ENCODE data around the gene AKT3.
"Not testable (repeated sequence)": the region's sequence is repeated elsewhere in the genome, so short reads cannot be mapped to it uniquely, and the experiment has no call there.

AKT3 gene

GRCh38 chr1:243821177-243821680 is 28.8 kb downstream of the AKT3 start:
- TF ChIP-seq CTCF (conservative IDR thresholded peaks at IDR 0.05; ENCODE audit: low read depth, low read length), result no peak
- DNase-seq (ENCODE audit: low read depth), result no peak
- no peak overlapping the region for H3K4me3 ChIP-seq (ENCODE audit: low read length)

GRCh38 chr1:243819438-243819839 is 30.6 kb downstream of the AKT3 start:
- DNase-seq (ENCODE audit: low read depth), result no peak
- TF ChIP-seq CTCF (conservative IDR thresholded peaks at IDR 0.05; ENCODE audit: low read depth, low read length), result no peak

GRCh38 chr1:243818978-243819377 is 31.1 kb downstream of the AKT3 start:
- H3K4me3 ChIP-seq (ENCODE audit: low read length), result no peak overlapping the region
- DNase-seq (ENCODE audit: low read depth), result no peak
- no peak for TF ChIP-seq CTCF (conservative IDR thresholded peaks at IDR 0.05; ENCODE audit: low read depth, low read length)

More at GRCh38 chr1:243819438-243819839, 30.6 kb downstream of the AKT3 start:
- H3K4me3 ChIP-seq (ENCODE audit: low read length), result no peak overlapping the region

GRCh38 chr1:243814718-243815117 is 35.3 kb downstream of the AKT3 start:
- no peak for DNase-seq (ENCODE audit: low read depth)
- no peak overlapping the region for H3K4me3 ChIP-seq (ENCODE audit: low read length)
- no peak for TF ChIP-seq CTCF (conservative IDR thresholded peaks at IDR 0.05; ENCODE audit: low read depth, low read length)

- DNase-seq (ENCODE audit: low read depth); H3K4me3 ChIP-seq (ENCODE audit: low read length): not testable (repeated sequence)
These were observed 42.7 kb downstream of the AKT3 start for GRCh38 chr1:243807346-243807745.

- H3K4me3 ChIP-seq (ENCODE audit: low read length), result no peak overlapping the region
- no peak for DNase-seq (ENCODE audit: low read depth)
- TF ChIP-seq CTCF (conservative IDR thresholded peaks at IDR 0.05; ENCODE audit: low read depth, low read length), result no peak
These were observed 43.7 kb downstream of the AKT3 start for GRCh38 chr1:243806310-243806709.

GRCh38 chr1:243802736-243803135 is 47.3 kb downstream of the AKT3 start:
- H3K4me3 ChIP-seq (ENCODE audit: low read length), result no peak overlapping the region
- DNase-seq (ENCODE audit: low read depth), result no peak
- no peak for TF ChIP-seq CTCF (conservative IDR thresholded peaks at IDR 0.05; ENCODE audit: low read depth, low read length)

- DNase-seq (ENCODE audit: low read depth), result no peak
- H3K4me3 ChIP-seq (ENCODE audit: low read length), result no peak overlapping the region
- TF ChIP-seq CTCF (conservative IDR thresholded peaks at IDR 0.05; ENCODE audit: low read depth, low read length), result no peak
These were observed 48.7 kb downstream of the AKT3 start for GRCh38 chr1:243801378-243801777.
